ENCODE data around the gene FLCN. TPM values are rescaled to one million over a fixed set of nuclear protein-coding genes. Genes with fewer than 3 reads are reported as not detected.

FLCN gene
- total and polyA plus RNA-seq, 2 donors (not counting 3 experiments of a cell fraction or from before 2014, with no cell fraction given) = 38.8 to 68.9 TPM

DNA sequence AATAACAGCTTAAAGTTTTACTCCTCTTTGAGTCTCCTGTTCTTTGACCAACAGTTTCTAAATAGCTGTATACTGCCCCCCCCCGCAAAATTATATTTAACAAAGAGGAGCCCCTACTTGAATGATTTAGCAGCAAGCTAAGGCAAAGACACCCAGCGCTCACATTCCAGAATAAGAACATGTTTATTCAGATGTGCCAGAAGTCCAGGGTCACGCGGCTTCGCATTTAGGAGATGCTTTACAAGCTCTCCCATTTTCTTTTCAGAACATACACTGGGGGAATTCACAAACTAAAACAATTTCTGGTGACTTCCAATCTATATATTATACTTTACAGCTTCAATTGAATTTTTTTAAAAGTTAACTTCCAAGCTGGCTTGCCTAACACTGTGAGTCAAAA is 36.1 kb downstream of the FLCN start:
- dilution Hi-C loops (cut with MboI; ENCODE audit: extremely low pct_ligation_motif_present, low sequenced_read_pairs) = no loop called here
- H3K4me2 ChIP-seq (ENCODE audit: insufficient read depth, low read length) = no peak overlapping the region

More for the DNA sequence above, 36.1 kb downstream of the FLCN start:
- intact Hi-C loops (cut with micrococcal nuclease) = no loop called here
- BruUV-seq (replicated peaks) = no TSS peak
- H3K27me3 ChIP-seq (ENCODE audit: control insufficient read depth in 2 of 2, insufficient read depth in 2 of 2, low read length in 2 of 2) = no peaks in the 10 kb centered on the region
- ChIA-PET POLR2A (no interaction called here), CTCF (interaction anchor here (1.5 kb wide), 1 partner anchor 9 kb away, joined by 7 read pairs; no protein-coding TSS in a partner anchor)
- TF ChIP-seq, protein P1, sequence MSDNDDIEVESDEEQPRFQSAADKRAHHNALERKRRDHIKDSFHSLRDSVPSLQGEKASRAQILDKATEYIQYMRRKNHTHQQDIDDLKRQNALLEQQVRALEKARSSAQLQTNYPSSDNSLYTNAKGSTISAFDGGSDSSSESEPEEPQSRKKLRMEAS (IDR thresholded peaks at IDR 0.05; ENCODE audit: insufficient read depth, insufficient read length) = no peak
- TF ChIP-seq FOS (IDR thresholded peaks at IDR 0.05; ENCODE audit: borderline replicate concordance, insufficient read depth, low read length) (no peak), POLR2A (IDR thresholded peaks at IDR 0.05; ENCODE audit: low read depth, low read length) (no peak), POLR2AphosphoS5 (IDR thresholded peaks at IDR 0.05; ENCODE audit: insufficient read depth, low read depth, low read length) (no peak), MYC (IDR thresholded peaks at IDR 0.05; ENCODE audit: low read depth, low read length) (no peak), EZH2 (IDR thresholded peaks at IDR 0.05; ENCODE audit: borderline replicate concordance, low read depth, low read length, severe bottlenecking) (no peak), JUN (IDR thresholded peaks at IDR 0.05; ENCODE audit: borderline replicate concordance, insufficient read depth, insufficient read length, low read depth) (no peak), GATA2 (IDR thresholded peaks at IDR 0.05; ENCODE audit: insufficient read depth, insufficient read length, low read depth, low read length) (no peak)
- TF ChIP-seq, protein P2, sequence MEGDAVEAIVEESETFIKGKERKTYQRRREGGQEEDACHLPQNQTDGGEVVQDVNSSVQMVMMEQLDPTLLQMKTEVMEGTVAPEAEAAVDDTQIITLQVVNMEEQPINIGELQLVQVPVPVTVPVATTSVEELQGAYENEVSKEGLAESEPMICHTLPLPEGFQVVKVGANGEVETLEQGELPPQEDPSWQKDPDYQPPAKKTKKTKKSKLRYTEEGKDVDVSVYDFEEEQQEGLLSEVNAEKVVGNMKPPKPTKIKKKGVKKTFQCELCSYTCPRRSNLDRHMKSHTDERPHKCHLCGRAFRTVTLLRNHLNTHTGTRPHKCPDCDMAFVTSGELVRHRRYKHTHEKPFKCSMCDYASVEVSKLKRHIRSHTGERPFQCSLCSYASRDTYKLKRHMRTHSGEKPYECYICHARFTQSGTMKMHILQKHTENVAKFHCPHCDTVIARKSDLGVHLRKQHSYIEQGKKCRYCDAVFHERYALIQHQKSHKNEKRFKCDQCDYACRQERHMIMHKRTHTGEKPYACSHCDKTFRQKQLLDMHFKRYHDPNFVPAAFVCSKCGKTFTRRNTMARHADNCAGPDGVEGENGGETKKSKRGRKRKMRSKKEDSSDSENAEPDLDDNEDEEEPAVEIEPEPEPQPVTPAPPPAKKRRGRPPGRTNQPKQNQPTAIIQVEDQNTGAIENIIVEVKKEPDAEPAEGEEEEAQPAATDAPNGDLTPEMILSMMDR (IDR thresholded peaks at IDR 0.05; ENCODE audit: extremely low read depth in 1 of 2, insufficient read depth in 1 of 2, low read depth in 1 of 2, low read length in 2 of 2) = no peak
- peaks cover 13% of the 10 kb centered on the region for H3K4me1 ChIP-seq (ENCODE audit: control insufficient read depth, extremely low read depth, insufficient read depth, low read length)
- H3K4me3 ChIP-seq (replicated peaks in 1 of 3; ENCODE audit: insufficient read depth in 1 of 3, low read depth in 1 of 3, low read length in 3 of 3) = no peak overlapping the region
- no peaks in the 10 kb centered on the region for H3K79me2 ChIP-seq (ENCODE audit: control insufficient read depth, insufficient read depth, low read length)
- no peaks in the 10 kb centered on the region for H3K9me1 ChIP-seq (replicated peaks; ENCODE audit: control insufficient read depth, extremely low read depth, insufficient read depth, low read length)
- no peaks in the 10 kb centered on the region for H3K9me3 ChIP-seq (replicated peaks; ENCODE audit: control insufficient read depth, insufficient read depth, low read length)
- no peaks in the 10 kb centered on the region for H4K20me1 ChIP-seq (replicated peaks; ENCODE audit: control insufficient read depth, extremely low read depth, insufficient read depth, low read length)
- H3K27ac ChIP-seq (ENCODE audit: insufficient read depth, low read depth, low read length) = no peak overlapping the region
- H2AFZ ChIP-seq (ENCODE audit: low read depth, low read length) = no peak overlapping the region
- no peak for FAIRE-seq
- H3K36me3 ChIP-seq (ENCODE audit: control insufficient read depth in 2 of 2, extremely low read depth in 1 of 2, insufficient read depth in 2 of 2, low read length in 2 of 2) = no peaks in the 10 kb centered on the region
- no peak for DNase-seq (ENCODE audit: low read depth, low spot score)
- no peak overlapping the region for H3K9ac ChIP-seq (replicated peaks; ENCODE audit: extremely low read depth, insufficient read depth, low read length)
